ENCODE measurements around the gene IPO13.

IPO13 gene

DNA sequence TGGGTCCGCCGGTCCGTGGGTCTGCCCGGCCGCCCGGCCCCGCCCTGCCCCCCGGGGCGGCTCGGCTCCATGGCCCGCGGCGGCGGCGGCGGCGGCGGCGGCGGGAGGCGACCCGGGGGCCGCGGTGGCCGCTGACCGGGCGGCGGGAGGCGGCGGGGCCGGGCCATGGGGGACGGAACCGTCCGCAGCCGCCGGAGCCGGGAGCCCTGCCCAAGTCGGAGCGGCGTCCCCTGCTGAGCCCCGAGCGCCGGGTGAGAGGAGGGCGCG lies 32.4 kb downstream of the IPO13 start:
- Mint-ChIP-seq H3K4me3 (no peak overlapping the region), H3K4me1 (peaks cover 45 to 57% of the 10 kb centered on the region in 2 donors), H3K36me3 (peaks cover 49 to 53% of the 10 kb centered on the region in 2 donors), H3K9me3 (no peaks in the 10 kb centered on the region), H3K27me3 (no peaks in the 10 kb centered on the region), H3K27ac (no peak overlapping the region)
- DNase-seq (no peak), ATAC-seq (replicated peaks) (no peak)

GRCh38 chr1:43979528-43980254 lies 32.9 kb downstream of the IPO13 start:
- peak overlapping the region; percentile 84 to 87 for H3K4me3 Mint-ChIP-seq
- peak overlapping the region; percentile 85 for H3K27ac Mint-ChIP-seq
- peaks cover 48 to 57% of the 10 kb centered on the region in 2 donors for H3K36me3 Mint-ChIP-seq
- DNase-seq (no peak), ATAC-seq (replicated peaks) (peak; percentile 25)
- H3K9me3 Mint-ChIP-seq = no peaks in the 10 kb centered on the region
- peaks cover 42 to 54% of the 10 kb centered on the region in 2 donors for H3K4me1 Mint-ChIP-seq
- no peaks in the 10 kb centered on the region for H3K27me3 Mint-ChIP-seq

- Mint-ChIP-seq H3K36me3 (peaks cover 49 to 59% of the 10 kb centered on the region in 2 donors), H3K27ac (no peak overlapping the region), H3K4me3 (peak overlapping the region; percentile 84 to 87), H3K9me3 (no peaks in the 10 kb centered on the region), H3K4me1 (peaks cover 42 to 54% of the 10 kb centered on the region in 2 donors), H3K27me3 (no peaks in the 10 kb centered on the region)
- ATAC-seq (replicated peaks) (no peak), DNase-seq (no peak)
Measured at GRCh38 chr1:43980255-43981134, 33.7 kb downstream of the IPO13 start.

DNA sequence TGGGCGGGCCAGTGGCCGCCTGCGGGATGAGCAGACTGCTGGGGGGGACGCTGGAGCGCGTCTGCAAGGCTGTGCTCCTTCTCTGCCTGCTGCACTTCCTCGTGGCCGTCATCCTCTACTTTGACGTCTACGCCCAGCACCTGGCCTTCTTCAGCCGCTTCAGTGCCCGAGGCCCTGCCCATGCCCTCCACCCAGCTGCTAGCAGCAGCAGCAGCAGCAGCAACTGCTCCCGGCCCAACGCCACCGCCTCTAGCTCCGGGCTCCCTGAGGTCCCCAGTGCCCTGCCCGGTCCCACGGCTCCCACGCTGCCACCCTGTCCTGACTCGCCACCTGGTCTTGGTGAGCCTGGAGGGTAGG lies 34.4 kb downstream of the IPO13 start:
- DNase-seq = no peak
- Mint-ChIP-seq H3K27ac (no peak overlapping the region), H3K27me3 (no peaks in the 10 kb centered on the region), H3K9me3 (no peaks in the 10 kb centered on the region), H3K4me3 (peak overlapping the region in 1 of 2 donors; percentile 84), H3K36me3 (peaks cover 51 to 61% of the 10 kb centered on the region in 2 donors), H3K4me1 (peaks cover 39 to 48% of the 10 kb centered on the region in 2 donors)
- ATAC-seq (replicated peaks) = no peak

- no peaks in the 10 kb centered on the region for H3K27me3 Mint-ChIP-seq
- peaks cover 46 to 59% of the 10 kb centered on the region in 2 donors for H3K36me3 Mint-ChIP-seq
- no peaks in the 10 kb centered on the region for H3K9me3 Mint-ChIP-seq
- ATAC-seq (replicated peaks) = no peak
- peaks cover 35 to 42% of the 10 kb centered on the region in 2 donors for H3K4me1 Mint-ChIP-seq
- no peak for DNase-seq
- no peak overlapping the region for H3K4me3 Mint-ChIP-seq
- no peak overlapping the region for H3K27ac Mint-ChIP-seq
Measured at GRCh38 chr1:43981636-43982035, 34.9 kb downstream of the IPO13 start.

GRCh38 chr1:43982241-43982640 lies 35.5 kb downstream of the IPO13 start:
- Mint-ChIP-seq H3K4me3 (no peak overlapping the region), H3K36me3 (peaks cover 40 to 55% of the 10 kb centered on the region in 2 donors), H3K9me3 (no peaks in the 10 kb centered on the region), H3K27ac (no peak overlapping the region), H3K4me1 (peaks cover 29 to 36% of the 10 kb centered on the region in 2 donors), H3K27me3 (no peaks in the 10 kb centered on the region)
- no peak for ATAC-seq (replicated peaks)
- no peak for DNase-seq

DNA sequence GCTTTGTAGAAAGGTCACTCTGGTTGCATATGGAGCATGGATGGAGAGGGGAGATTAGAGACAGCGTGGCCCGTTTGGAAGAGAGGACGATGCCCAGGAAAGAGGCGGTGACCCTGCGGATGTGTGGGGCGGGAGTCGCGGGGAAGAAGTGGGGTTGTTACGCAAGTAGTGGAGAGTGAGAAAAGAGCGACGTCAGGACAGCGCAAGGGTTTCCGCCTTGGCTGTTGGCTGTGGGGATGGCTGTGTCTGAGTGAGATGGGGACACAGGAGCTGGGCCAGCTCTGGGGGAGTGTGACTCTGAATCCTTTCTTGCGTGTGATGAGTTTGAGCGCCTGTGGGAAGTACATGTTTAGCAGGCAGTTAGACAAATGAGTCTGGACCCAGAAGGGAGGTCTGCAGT lies 36.1 kb downstream of the IPO13 start:
- Mint-ChIP-seq H3K36me3 (peaks cover 34 to 49% of the 10 kb centered on the region in 2 donors), H3K27ac (no peak overlapping the region), H3K4me1 (peaks cover 24 to 31% of the 10 kb centered on the region in 2 donors), H3K9me3 (no peaks in the 10 kb centered on the region), H3K27me3 (no peaks in the 10 kb centered on the region), H3K4me3 (no peak overlapping the region)
- ATAC-seq (replicated peaks) (no peak), DNase-seq (no peak)

DNA sequence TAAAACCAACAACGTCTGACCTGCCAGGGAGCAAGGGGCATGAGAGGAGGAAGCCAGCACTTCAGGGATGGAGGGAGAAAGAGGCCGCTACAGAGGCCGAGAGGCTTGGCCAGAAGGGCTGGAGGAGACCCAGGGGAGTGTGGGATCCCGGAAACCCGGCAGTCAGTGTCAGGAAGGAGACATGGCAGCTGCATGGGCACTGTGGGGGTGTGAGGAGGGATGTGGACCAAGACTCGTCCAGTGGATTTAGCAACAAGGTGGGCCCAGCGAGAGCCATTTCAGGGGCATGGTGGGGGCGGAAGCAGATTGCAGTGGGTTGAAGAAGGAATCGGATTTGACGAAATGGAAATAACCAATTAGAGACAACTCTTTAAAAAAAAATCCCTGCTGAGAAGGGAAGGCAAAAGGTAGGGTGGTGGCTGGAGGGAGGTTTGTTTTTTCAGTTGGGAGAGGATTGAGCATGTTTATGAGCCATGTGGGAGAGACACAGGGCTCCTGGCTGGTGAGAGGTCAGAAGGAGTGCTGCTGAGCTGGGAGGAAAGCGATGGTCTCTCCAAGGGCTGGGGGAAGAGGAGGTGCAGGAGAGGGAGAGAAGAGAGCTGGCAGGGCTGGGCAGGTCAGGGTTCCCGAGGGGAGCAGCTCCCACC lies 36.6 kb downstream of the IPO13 start:
- ATAC-seq (replicated peaks) (no peak), DNase-seq (no peak)
- H3K27me3 Mint-ChIP-seq = no peaks in the 10 kb centered on the region
- peaks cover 19 to 25% of the 10 kb centered on the region in 2 donors for H3K4me1 Mint-ChIP-seq
- H3K4me3 Mint-ChIP-seq = no peak overlapping the region
- no peak overlapping the region for H3K27ac Mint-ChIP-seq
- peaks cover 30 to 44% of the 10 kb centered on the region in 2 donors for H3K36me3 Mint-ChIP-seq
- no peaks in the 10 kb centered on the region for H3K9me3 Mint-ChIP-seq

DNA sequence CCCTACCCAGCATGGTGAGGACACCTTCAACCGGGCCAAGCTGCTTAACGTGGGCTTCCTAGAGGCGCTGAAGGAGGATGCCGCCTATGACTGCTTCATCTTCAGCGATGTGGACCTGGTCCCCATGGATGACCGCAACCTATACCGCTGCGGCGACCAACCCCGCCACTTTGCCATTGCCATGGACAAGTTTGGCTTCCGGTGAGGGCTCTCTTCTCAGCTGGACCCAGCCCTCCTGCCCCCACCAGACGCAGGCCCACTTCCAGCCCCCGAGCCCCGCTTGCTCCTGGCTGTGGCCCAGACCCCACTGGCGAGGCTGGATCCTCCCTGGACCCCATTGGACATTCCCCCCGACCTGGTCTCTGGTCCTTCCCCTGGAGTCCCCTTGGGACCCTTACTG lies 38.1 kb downstream of the IPO13 start:
- Mint-ChIP-seq H3K9me3 (no peaks in the 10 kb centered on the region), H3K4me1 (peaks cover 13 to 18% of the 10 kb centered on the region in 2 donors), H3K36me3 (peaks cover 27 to 39% of the 10 kb centered on the region in 2 donors), H3K27me3 (no peaks in the 10 kb centered on the region), H3K4me3 (no peak overlapping the region), H3K27ac (no peak overlapping the region)
- ATAC-seq (replicated peaks) (no peak), DNase-seq (no peak)

DNA sequence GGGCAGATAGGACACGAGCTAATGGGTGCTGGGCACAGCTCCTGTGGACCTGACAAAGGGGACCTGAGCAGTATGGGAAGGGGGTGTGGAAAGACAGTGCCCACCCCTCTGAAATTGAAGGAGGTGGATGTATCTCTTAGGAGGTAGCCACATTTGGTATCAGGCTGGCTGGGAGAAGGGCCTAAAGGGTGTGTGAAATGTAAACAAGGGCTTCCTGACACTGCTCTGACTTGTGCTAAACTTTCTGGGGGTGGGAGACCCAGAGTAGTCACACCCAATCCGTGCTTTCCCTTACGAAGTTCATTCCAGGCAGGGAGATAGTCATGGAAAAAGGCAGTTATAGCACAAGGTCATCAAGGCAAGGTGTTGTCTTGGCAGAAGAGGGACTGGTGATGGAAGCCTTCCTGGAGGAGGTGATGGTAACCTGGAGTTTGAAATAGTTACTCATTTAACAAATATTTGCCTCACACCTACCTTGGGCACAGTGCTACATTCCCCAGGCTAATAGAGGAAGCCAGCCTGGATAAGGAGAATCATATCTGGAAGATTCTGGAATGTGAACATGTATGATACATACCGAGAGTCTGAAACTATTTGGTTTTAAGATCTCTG lies 39.3 kb downstream of the IPO13 start:
- Mint-ChIP-seq H3K9me3 (no peaks in the 10 kb centered on the region), H3K27ac (no peak overlapping the region), H3K4me3 (no peak overlapping the region), H3K4me1 (peaks cover 6 to 10% of the 10 kb centered on the region in 2 donors), H3K27me3 (no peaks in the 10 kb centered on the region), H3K36me3 (peaks cover 24 to 32% of the 10 kb centered on the region in 2 donors)
- DNase-seq = no peak
- ATAC-seq (replicated peaks) = no peak

GRCh38 chr1:43986712-43987111 lies 40.0 kb downstream of the IPO13 start:
- Mint-ChIP-seq H3K27ac (no peak overlapping the region), H3K27me3 (no peaks in the 10 kb centered on the region), H3K4me1 (peaks cover 7 to 16% of the 10 kb centered on the region in 2 donors), H3K9me3 (no peaks in the 10 kb centered on the region), H3K4me3 (no peak overlapping the region), H3K36me3 (peaks cover 22 to 32% of the 10 kb centered on the region in 2 donors)
- DNase-seq = no peak
- no peak for ATAC-seq (replicated peaks)

GRCh38 chr1:43987159-43987902 lies 40.6 kb downstream of the IPO13 start:
- peaks cover 11 to 23% of the 10 kb centered on the region in 2 donors for H3K4me1 Mint-ChIP-seq
- ATAC-seq (replicated peaks) = no peak
- H3K27ac Mint-ChIP-seq = no peak overlapping the region

GRCh38 chr1:43990271-43991199 lies 43.8 kb downstream of the IPO13 start:
- H3K27me3 Mint-ChIP-seq = no peaks in the 10 kb centered on the region
- H3K36me3 Mint-ChIP-seq = peaks cover 2 to 10% of the 10 kb centered on the region in 2 donors
- ATAC-seq (replicated peaks) (peak in 1 of 2 donors; percentile 3), DNase-seq (no peak)
- H3K4me1 Mint-ChIP-seq = peaks cover 21 to 34% of the 10 kb centered on the region in 2 donors
- peak overlapping the region; percentile 96 to 97 for H3K4me3 Mint-ChIP-seq
- H3K27ac Mint-ChIP-seq = peak overlapping the region; percentile 93
- H3K9me3 Mint-ChIP-seq = no peaks in the 10 kb centered on the region

More at GRCh38 chr1:43987159-43987902, 40.6 kb downstream of the IPO13 start:
- no peaks in the 10 kb centered on the region for H3K27me3 Mint-ChIP-seq
- DNase-seq = no peak
- no peak overlapping the region for H3K4me3 Mint-ChIP-seq
- no peaks in the 10 kb centered on the region for H3K9me3 Mint-ChIP-seq
- peaks cover 18 to 32% of the 10 kb centered on the region in 2 donors for H3K36me3 Mint-ChIP-seq
